Measurements from ENCODE around the gene ABHD5. TPM values are rescaled to one million over a fixed set of nuclear protein-coding genes. Genes with fewer than 3 reads are reported as not detected.

ABHD5 gene
- total RNA-seq, 1 experiment from 2014 or later: 9.9 TPM

DNA sequence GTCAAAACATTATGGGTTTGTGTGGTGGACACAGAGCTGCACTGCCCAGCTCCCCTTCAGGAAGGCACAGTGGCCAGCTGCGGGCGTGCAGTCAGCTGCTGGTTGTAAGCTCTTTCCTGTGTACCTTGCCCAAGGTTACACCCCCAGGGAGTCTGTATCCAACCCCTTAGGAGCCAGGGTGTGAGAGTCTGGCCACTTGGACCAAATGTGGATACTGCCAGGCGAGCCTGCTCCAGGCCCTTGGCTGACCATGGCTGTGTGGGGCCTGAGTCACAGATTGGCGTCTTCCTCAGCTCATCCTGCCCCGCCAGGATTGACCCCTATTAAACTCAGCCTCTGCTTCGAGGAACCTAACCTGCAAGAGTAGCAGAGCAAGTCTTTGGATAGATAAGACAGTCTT lies 56.9 kb downstream of the ABHD5 start:
- Histone ChIP-seq H3K4me3 (ENCODE audit: low read depth, low read length, poor library complexity, severe bottlenecking) (no peak overlapping the region), H3K27ac (ENCODE audit: low read depth, low read length, poor library complexity, severe bottlenecking) (no peak overlapping the region), H3K9me3 (ENCODE audit: low read depth, low read length, poor library complexity, severe bottlenecking) (no peaks in the 10 kb centered on the region), H3K4me1 (ENCODE audit: insufficient read depth, low read length, poor library complexity, severe bottlenecking) (no peaks in the 10 kb centered on the region), H3K36me3 (ENCODE audit: insufficient read depth, low read length, poor library complexity, severe bottlenecking) (no peaks in the 10 kb centered on the region), H3K27me3 (replicated peaks; ENCODE audit: insufficient read depth, low read depth, low read length, poor library complexity) (no peaks in the 10 kb centered on the region)
- CTCF ChIA-PET: no interaction called here
- no TSS peak for BruUV-seq (replicated peaks)
- no peak for TF ChIP-seq CTCF (conservative IDR thresholded peaks at IDR 0.05; ENCODE audit: low read depth, low read length)
- TF ChIP-seq EZH2 (IDR thresholded peaks at IDR 0.05; ENCODE audit: borderline replicate concordance, low read depth, low read length, poor library complexity, severe bottlenecking): no peak
- intact Hi-C loops (cut with micrococcal nuclease; ENCODE audit: unreplicated experiment): no loop called here
- DNase-seq (ENCODE audit: low spot score): no peak
- POLR2A ChIA-PET (ENCODE audit: low non-redundant PET): no interaction called here

DNA sequence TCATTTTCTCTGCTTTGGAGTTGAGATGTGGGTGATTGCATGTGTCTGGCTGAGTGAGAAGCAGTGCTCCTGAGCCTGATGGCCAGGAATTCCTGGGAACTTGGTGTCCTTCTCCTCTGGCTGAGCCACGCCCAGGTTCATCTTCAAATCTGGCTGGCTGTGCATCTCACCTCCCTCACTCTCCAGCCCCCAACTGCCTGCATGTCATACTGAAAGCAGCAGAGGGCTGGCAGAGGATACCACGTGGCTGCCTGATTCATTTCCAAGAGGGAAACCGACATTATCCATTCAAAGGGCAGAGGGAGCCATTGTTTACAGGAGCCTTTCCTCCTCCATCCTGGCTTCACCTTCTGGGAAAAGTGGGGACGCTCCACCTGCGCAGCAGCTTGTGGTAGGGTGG lies 57.4 kb downstream of the ABHD5 start:
- CTCF ChIA-PET: no interaction called here
- TF ChIP-seq EZH2 (IDR thresholded peaks at IDR 0.05; ENCODE audit: borderline replicate concordance, low read depth, low read length, poor library complexity, severe bottlenecking) (no peak), CTCF (conservative IDR thresholded peaks at IDR 0.05; ENCODE audit: low read depth, low read length) (no peak)

GRCh38 chr3:43748645-43749044 lies 57.9 kb downstream of the ABHD5 start:
- intact Hi-C loops (cut with micrococcal nuclease; ENCODE audit: unreplicated experiment): no loop called here
- no peak overlapping the region for H3K4me3 ChIP-seq (ENCODE audit: low read depth, low read length, poor library complexity, severe bottlenecking)
- ChIA-PET CTCF (no interaction called here), POLR2A (ENCODE audit: low non-redundant PET) (no interaction called here)
- DNase-seq (ENCODE audit: low spot score): no peak
- H3K27me3 ChIP-seq (replicated peaks; ENCODE audit: insufficient read depth, low read depth, low read length, poor library complexity): no peaks in the 10 kb centered on the region
- H3K4me1 ChIP-seq (ENCODE audit: insufficient read depth, low read length, poor library complexity, severe bottlenecking): no peaks in the 10 kb centered on the region
- no peak for TF ChIP-seq EZH2 (IDR thresholded peaks at IDR 0.05; ENCODE audit: borderline replicate concordance, low read depth, low read length, poor library complexity, severe bottlenecking)
- no peak for TF ChIP-seq CTCF (conservative IDR thresholded peaks at IDR 0.05; ENCODE audit: low read depth, low read length)
- no peak overlapping the region for H3K27ac ChIP-seq (ENCODE audit: low read depth, low read length, poor library complexity, severe bottlenecking)
- H3K9me3 ChIP-seq (ENCODE audit: low read depth, low read length, poor library complexity, severe bottlenecking): no peaks in the 10 kb centered on the region
- no TSS peak for BruUV-seq (replicated peaks)
- no peaks in the 10 kb centered on the region for H3K36me3 ChIP-seq (ENCODE audit: insufficient read depth, low read length, poor library complexity, severe bottlenecking)

More for the DNA sequence above, 57.4 kb downstream of the ABHD5 start:
- intact Hi-C loops (cut with micrococcal nuclease; ENCODE audit: unreplicated experiment): no loop called here
- Histone ChIP-seq H3K27ac (ENCODE audit: low read depth, low read length, poor library complexity, severe bottlenecking) (no peak overlapping the region), H3K4me1 (ENCODE audit: insufficient read depth, low read length, poor library complexity, severe bottlenecking) (no peaks in the 10 kb centered on the region), H3K27me3 (replicated peaks; ENCODE audit: insufficient read depth, low read depth, low read length, poor library complexity) (no peaks in the 10 kb centered on the region), H3K4me3 (ENCODE audit: low read depth, low read length, poor library complexity, severe bottlenecking) (no peak overlapping the region), H3K9me3 (ENCODE audit: low read depth, low read length, poor library complexity, severe bottlenecking) (no peaks in the 10 kb centered on the region), H3K36me3 (ENCODE audit: insufficient read depth, low read length, poor library complexity, severe bottlenecking) (no peaks in the 10 kb centered on the region)
- POLR2A ChIA-PET (ENCODE audit: low non-redundant PET): no interaction called here
- BruUV-seq (replicated peaks): no TSS peak
- no peak for DNase-seq (ENCODE audit: low spot score)
